GM18907 (cell line): ENCODE measurements around the gene DAD1.
"Not testable (repeated sequence)": the region's sequence is repeated elsewhere in the genome, so short reads cannot be mapped to it uniquely, and the experiment has no call there.

Source experiments
- ATAC-seq: cut with Tn5 transposase; IDR thresholded peaks from one replicate; pipeline ENCODE4 v1.9.1; 2021; ENCODE audit warnings: mild to moderate bottlenecking, moderate library complexity; ENCODE audit not compliant: unreplicated experiment

DAD1 gene

DNA sequence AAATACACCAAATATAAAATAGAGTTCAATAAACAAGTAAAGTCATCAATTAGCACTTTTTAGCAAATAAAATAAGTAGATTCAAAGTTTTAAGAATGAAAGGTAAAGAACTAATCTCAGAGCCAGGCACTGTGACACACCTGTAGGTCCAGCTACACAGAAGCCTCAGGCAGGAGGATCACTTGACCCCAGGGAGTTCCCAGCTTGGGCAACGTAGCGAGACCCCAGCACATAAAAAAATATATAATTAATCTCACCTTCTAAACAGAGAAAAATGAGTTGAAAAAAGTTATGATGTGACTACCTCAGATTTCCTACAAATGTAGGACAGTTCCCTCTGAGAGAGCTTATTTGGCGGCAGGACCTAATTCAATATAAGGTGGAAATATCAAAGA is 19.3 kb downstream of the DAD1 start:
- ATAC-seq, result no peak

GRCh38 chr14:22569106-22569736 is 19.8 kb downstream of the DAD1 start:
- ATAC-seq, result no peak

DNA sequence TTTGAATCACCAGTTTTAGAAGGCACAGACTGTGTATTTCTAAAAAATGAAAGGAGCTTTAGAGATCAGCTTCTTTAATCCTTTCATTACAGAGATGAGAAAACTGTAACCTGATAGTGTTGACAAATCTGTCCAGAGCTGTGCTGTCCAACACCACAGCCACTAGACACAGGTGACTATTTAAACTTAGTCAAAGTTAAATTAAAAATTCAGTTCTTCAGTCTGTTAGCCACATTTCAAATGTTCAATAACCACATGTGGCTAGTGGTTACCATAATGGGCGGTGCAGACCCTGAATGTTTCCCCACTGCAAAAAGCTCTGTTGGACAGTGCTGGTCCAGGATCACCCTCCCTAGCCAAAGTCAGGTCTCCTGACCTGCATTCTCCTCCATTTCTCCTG is 21.6 kb downstream of the DAD1 start:
- no peak for ATAC-seq

- no peak for ATAC-seq
Measured at GRCh38 chr14:22566845-22567244, 22.2 kb downstream of the DAD1 start.

GRCh38 chr14:22566266-22566665 is 22.8 kb downstream of the DAD1 start:
- ATAC-seq, result not testable (repeated sequence)

GRCh38 chr14:22565391-22565945 is 23.6 kb downstream of the DAD1 start:
- ATAC-seq, result peak; percentile 39

DNA sequence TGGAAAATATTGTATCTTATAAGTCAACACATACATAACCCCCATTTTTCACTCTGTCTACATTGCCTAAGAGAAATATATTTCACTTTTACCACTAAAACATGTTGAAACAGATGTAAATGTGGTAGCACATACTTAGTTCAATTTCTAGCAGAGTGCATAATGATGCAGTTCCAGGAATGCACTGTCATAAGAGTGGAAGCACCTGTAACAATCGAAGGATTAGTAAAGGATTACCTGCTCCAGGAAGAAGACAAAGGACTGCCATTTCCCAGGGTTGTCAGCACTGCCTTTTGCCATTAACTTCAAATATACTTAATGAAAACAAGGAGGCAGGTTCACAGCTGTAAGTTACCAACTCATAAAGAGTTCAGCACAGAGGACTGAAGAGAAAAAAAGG is 24.6 kb downstream of the DAD1 start:
- ATAC-seq, result no peak

DNA sequence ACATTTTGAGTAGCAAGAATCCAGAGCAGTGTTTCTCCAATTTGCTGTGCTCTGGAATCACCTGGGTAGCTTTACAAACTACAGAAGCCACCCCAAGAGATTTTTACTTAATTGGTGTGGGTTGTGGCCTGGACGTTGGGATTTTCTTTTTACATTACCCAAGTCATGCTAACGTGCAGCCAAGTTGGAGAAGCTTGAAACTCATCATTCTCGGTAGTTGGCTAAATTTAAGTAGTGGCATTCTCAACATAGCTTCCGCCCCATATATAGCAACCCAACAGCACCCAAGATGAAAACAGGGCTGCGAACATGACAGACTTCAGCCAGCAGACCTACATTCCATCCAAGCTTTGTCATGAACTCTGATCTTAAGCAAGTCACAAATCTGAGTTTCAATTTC is 25.0 kb downstream of the DAD1 start:
- no peak for ATAC-seq

DNA sequence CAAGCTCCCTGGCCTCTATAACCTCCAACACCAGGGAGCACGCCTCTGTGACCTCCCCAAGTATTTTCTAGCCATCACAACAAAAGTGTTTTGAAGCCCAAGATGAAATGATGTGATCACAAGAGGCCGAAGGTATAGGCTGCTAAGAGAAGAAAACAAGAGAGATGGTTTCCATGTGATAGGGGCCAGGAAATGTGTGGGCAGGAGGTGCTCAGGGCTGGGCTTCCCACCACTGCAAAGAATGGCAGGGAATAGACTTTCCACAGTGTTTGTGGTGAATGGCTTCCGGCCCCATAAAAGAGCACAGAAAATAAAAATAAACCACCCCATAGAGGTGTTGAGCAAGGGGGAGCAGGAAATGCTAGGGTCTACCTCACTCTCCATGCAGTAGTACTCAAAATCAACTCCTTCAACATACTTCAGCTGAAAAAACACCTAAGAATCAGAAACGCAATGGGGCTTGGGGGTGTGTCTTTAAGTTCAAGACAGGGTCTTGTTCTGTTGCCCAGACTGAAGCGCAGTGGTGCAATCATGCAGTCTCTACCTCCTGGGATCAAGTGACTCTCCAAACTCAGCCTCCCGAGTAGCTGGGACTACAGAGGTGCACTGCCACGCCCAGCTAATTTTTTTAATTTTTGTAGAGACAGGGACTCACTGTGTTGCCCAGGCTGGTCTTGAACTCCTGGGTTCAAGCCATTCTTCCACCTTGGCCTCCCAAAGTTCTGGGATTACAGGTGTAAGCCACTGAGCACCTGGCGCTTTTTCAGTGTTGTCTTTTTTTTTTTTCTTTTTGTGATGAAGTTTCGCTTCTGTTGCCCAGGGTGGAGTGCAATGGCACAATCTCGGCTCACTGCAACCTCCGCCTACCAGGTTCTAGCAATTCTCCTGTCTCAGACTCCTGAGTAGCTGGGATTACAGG is 27.1 kb downstream of the DAD1 start:
- ATAC-seq, result no peak

DNA sequence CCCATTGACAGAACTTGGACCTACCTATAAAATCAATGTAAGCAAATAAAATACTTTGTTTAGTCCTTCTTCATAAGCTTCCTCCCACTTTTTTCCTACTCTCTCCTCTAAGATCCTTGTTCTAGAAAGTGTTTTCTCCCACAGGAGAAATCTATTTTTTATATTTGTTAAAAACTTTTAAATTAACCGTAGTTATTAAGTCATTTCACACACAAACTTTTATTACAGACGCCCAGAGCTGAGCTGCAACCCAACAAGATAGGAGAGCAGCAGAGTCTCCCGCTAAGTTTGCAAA is 27.7 kb downstream of the DAD1 start:
- no peak for ATAC-seq

- ATAC-seq, result no peak
Measured at GRCh38 chr14:22560662-22561365, 28.2 kb downstream of the DAD1 start.

- ATAC-seq, result no peak
Measured at GRCh38 chr14:22559041-22559440, 30.0 kb downstream of the DAD1 start.

DNA sequence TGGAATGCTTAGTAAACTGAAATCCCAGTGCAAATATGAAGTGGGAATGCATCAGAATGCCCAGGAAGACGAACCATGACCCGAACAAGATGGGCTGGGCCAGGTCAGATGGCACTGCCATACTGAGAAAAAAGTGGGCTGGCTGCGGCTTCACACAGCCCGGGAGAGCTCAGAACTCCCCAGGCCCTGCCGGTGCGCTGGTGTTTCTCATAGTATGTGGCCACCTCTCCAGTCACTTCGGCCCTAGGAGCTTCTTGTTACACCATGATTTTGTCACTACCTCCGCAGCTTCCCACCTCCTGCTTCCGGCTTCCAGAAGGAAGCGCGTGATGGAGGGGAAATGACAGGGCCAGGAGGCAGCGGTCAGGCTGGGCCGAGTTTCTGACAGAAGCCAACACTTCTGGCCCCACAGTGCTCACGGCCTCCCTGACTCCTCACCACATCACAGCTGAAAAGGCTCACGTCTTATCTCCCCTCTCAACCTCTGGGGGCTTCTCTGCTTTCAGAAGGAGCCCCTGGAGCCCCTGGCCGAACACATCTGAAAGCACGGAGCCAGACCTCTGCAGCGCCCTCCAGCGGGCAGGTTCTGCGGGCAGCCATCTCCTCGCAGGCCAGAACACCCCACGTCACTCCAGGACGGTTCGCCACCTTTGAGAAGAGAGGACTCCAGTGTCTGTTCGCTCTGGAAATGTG is 30.7 kb downstream of the DAD1 start:
- ATAC-seq, result no peak

- no peak for ATAC-seq
Measured at GRCh38 chr14:22557846-22558220, 31.2 kb downstream of the DAD1 start.

- ATAC-seq, result peak; percentile 36
Measured at GRCh38 chr14:22556990-22557623, 31.9 kb downstream of the DAD1 start.

GRCh38 chr14:22556021-22556989 is 32.7 kb downstream of the DAD1 start:
- ATAC-seq, result peak; percentile 71

DNA sequence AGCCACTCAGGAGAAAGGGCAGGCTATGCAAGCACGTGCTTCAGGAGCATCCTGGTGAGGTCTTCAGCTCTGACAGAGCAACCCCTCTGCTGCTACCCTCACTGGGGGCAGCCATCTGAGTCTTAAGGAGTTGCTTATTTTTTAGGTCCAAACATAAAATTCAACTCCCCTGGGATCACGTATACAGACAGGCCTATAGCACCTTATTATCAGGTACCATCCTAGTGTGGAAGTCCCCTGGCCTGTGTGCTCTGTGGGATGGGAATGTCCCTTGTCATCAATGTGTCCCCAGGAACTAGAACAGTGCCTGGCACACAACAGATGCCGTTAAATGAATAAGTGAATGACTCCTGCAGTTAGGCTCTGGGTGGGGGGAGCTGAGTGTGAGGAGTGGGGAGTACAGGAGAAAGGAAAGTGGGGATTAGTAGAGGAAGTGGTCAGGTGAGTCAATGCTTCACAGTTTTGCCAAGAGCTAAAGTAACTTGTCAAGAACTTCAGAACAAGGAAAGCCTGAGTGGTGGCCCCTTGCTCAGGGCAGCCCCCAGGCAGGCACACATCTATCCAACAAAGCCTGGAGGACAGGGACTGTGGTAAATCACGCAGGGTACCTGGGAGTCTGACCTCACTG is 33.5 kb downstream of the DAD1 start:
- peak; percentile 16 for ATAC-seq

GRCh38 chr14:22554498-22555383 is 34.3 kb downstream of the DAD1 start:
- ATAC-seq, result no peak
